Muscle of back (tissue), 11 donors: Measurements from ENCODE around the gene DPYSL5. TPM values are rescaled to one million over a fixed set of nuclear protein-coding genes. Genes with fewer than 3 reads are reported as not detected.

Experiments used
- DNase-seq, 3 donors: peaks; one replicate each; pipeline versions ENCODE4 v3.0.0 to v3.0.0-alpha.2; 2013
- polyA plus RNA-seq, 10 donors: library from polyadenylated mRNA; unstranded; fragments of 120-200 nt; gene quantifications; one replicate each; pipeline ENCODE4 v1.2.1, GENCODE V29; 2013; ENCODE audit not compliant: insufficient read length in 10 of 10

DPYSL5 gene
- polyA plus RNA-seq, 10 donors, result 11.1 to 32.7 (median 22.1) TPM

- no peak for DNase-seq
Measured at GRCh38 chr2:26924731-26925099, 76.8 kb downstream of the DPYSL5 start.

GRCh38 chr2:26925100-26925791 is 77.3 kb downstream of the DPYSL5 start:
- DNase-seq, result no peak

- DNase-seq, result no peak
Measured at GRCh38 chr2:26927221-26927620, 79.3 kb downstream of the DPYSL5 start.

GRCh38 chr2:26932974-26933373 is 85.0 kb downstream of the DPYSL5 start:
- DNase-seq, result no peak

DNA sequence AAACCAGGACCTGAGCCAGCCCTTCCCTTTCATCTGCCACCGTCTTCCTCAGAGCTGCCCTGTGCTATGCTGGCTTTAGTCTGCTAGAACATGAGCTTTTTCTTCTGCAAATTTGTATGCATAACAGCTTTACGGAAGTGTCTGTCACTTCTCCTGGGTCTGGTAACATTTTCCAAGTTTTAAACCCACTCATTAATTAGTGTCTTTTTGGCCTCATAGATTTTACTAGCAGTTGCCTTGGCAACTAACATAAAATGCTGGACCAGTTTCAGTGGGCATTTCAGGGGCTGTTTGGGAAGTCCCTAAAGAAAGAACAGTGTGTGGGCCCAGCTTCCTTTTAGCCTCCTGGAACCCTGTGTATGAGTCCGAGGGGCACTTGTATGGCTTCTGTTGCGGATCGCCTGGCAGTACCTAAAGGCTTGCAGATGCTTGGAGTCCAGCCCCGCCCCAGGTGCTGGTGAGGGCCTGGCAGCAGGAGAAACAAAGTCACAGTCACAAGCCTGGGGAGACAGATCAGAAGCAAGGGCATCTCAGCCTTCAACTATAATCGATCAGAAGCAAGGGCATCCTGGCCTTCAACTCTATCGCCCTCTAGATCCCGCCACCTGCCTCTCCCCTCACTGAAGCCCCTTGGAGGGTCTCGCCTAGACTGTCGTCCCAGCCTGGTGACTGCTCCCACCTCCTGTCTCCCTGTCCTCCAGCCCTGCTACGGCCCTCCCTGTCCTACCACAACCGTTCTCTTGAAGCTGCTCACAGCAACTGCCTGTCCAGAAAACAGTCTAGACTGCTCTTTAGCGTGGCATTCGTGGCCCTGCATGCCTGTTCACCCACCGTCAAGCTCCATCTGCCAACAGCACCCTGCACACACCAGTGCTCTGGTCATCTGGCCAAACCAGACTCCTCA is 85.8 kb downstream of the DPYSL5 start:
- no peak for DNase-seq

- no peak for DNase-seq
Measured at GRCh38 chr2:26934335-26934724, 86.4 kb downstream of the DPYSL5 start.

DNA sequence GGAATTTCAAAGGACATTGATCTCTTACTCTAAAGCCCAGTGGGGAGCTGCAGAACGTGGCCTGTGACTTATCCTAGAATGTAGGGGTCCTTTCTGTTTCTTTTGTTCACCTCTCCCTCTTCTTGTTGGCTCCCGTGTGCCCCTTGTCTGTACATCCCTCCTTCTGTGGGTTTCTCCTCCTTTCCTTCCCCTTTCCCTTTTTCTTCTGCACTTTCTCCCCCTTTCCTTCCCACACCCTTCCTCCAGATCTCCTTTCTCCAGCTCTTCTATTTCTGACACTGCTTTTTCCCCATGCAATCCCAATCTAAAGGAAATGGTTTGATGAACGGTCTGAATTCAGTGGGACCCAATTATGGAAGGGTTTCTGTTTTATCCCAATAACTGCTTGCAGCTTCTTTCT is 87.1 kb downstream of the DPYSL5 start:
- no peak for DNase-seq

DNA sequence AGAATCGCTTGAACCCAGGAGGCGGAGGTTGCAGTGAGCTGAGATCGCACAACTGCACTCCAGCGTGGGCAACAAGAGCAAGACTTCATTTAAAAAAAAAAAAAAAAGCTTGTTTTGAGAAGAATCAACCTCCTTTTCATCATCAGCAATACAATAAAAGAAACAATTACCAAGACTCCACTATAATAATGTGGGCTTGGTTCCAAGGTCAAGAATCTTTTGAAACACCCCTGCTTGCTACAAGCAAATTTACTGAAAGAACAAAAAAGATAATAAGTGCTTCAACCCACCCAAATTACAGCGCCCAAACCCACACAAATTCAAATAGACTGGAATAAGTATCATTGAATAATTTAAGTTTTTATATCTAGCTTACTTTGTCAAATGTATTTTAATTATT is 88.9 kb downstream of the DPYSL5 start:
- no peak for DNase-seq

DNA sequence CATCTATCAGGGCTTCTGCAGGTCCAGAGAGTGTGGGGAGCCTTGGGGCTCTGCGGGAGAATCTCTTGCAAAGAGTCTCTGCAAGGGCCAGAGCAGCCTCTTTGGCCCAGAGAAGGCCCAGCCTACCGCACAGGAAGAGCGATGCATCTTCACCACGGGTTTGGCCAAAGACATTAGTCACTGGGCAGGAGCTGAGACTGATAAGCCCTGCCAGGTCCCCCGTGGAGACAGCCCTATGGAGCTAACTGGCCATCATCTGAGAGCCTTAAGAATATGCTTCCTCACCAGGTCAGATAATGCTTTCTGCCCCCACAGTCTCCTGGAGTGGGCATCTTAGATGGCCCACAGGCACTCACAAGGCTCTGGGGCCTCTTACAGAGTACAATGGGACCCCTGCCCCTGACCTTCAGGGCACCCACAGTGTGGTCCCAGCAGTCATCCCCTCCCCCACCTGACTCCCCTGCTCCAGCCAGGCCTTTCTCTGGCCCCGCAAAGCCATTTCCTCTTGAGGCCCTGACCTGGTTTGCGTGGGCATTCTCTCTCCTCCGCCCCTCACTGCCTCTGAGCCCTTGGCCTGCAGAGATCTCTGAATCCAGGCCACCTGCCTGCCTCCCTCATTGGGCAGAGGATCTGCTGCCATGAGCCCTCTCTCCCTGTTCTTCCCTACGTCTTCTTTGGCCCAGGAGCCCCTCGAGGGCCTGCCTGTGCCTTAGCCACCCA is 90.6 kb downstream of the DPYSL5 start:
- DNase-seq, result no peak

GRCh38 chr2:26940001-26940400 is 92.1 kb downstream of the DPYSL5 start:
- DNase-seq, result no peak

DNA sequence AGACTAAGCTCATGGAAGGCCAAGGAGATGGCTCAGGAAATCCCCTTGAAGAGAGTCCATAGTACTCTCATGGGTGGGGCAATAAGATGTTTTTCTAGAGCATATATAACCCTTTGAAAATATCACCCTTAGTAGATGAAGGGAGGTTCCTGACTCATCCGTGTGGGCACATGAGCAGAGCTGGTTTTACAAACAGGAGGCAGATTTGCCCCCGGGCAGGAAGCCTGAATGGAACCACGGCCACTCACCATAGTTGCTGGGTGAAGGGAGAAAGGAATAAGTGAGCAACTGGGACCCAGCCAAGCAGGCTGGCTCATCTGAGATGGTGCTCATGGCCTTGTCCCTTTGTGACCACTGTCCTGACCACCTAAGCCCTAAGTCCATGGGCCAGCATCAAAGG is 93.6 kb downstream of the DPYSL5 start:
- DNase-seq, result no peak

DNA sequence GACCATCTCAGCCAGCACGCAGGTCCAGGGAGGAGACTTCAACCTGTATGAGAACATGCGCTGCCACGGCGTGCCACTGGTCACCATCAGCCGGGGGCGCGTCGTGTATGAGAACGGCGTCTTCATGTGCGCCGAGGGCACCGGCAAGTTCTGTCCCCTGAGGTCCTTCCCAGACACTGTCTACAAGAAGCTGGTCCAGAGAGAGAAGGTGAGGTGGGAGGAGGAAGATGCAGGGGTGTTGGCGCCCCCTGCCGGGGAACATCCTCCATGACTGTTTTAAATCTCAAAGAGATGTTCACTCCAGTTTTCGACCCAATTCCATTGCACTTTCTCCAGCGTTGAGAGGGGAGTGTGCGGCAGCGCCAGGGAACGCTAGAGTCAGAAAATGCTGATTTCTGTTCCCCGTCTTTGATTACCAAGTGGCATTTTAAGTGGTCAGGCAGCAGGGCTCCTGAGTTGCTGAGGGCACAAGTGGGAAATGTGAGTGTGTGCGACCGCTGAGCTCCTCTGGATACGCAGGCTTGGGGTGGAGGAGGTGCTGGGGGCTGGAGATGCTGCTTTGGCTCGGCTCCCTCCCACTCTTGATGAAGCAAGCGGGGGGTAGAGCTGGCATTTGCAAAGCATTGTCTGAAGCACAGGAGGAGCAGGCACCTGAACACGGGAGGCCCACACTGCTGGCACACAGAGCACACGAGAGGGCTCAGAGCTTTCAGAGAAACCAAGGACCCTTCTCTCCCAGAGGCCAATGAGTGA is 94.8 kb downstream of the DPYSL5 start:
- DNase-seq, result peak; percentile 24 to 67 (median 62)

GRCh38 chr2:26945991-26946750 is 98.2 kb downstream of the DPYSL5 start:
- no peak for DNase-seq

DNA sequence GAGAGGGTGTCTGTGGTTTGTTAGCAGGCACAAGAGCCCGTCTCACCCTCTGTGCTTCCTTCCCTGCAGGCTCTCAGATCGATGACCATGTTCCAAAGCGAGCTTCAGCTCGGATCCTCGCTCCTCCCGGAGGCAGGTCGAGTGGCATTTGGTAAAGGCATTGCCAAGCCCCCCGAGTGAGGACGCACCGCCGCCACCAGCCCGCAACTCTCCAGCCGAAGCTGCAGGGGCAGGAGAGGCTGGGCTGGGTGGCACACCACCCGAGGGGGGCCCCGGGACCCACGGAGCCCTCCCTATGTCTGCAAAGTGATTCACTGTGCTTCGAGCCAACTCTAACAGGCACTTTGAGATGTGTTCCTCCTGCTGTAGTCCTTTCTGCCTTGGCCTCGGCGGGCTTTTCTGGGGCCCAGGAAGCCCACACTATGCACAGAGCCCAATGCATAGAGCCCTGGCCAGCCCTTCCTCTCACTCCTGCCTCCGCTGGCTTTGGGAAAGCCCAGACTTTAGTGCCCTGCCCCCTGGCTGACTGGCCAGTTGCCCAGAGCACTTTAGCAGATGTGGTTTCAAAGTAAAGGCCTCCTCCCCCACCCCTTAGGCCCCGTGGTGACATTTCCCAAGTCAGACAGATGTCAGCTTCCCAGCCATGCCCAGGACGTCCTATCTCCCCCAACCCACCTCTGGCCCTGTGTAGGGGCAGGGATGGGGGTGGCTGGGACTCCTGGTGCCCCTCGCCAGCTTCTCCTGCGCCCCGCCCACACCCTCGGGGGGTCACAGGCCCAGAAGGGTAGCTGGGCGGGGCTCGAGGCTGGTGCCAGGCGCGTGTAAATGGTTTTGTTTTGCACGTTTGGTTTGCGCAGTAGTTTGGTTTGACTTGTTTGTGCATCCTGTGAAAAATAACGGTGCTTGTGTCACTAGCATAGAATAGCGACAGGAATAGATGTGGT is 99.2 kb downstream of the DPYSL5 start:
- DNase-seq, result peak; percentile 37 to 68 (median 51)

GRCh38 chr2:26948800-26949199 is 100.9 kb downstream of the DPYSL5 start:
- DNase-seq, result no peak

- DNase-seq, result no peak
Measured at GRCh38 chr2:26950246-26950645, 102.3 kb downstream of the DPYSL5 start.

DNA sequence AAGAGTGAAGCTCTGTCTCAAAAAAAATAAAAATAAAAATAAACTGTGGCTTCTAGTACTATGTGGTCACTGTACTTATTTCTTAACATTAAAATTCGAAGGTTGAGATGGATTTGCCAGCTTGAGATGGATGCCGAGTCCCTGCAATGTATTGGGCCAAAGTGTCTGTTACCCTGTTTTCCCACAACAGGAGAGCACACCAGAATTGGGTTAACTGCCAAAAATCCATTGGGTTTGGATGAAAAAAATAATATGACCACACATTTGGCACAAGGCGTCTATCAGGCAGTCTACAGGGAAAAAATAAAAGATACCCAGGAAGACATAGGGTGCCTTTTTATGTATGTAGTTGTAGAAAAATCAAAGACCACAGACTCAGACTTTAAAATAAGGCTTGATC is 103.3 kb downstream of the DPYSL5 start:
- DNase-seq, result no peak

DNA sequence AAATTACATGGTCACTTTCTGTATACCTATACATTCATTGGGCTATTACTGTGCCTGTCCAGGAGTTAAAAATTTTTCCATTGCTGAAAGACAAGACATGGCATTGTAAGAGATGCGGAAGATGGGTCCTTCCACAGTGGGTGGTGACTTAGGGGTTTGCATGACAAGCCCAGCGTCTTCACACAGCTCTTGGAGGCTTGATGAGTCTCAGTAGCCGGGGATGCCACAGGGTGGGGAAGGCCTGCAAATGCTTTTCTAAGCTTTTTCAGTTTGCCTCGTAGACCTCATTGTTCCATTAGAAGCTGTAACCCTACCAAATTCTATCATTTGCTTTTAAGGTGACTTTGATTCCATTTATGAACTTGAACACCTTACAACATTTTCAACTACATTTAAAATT is 104.4 kb downstream of the DPYSL5 start:
- DNase-seq, result no peak

DNA sequence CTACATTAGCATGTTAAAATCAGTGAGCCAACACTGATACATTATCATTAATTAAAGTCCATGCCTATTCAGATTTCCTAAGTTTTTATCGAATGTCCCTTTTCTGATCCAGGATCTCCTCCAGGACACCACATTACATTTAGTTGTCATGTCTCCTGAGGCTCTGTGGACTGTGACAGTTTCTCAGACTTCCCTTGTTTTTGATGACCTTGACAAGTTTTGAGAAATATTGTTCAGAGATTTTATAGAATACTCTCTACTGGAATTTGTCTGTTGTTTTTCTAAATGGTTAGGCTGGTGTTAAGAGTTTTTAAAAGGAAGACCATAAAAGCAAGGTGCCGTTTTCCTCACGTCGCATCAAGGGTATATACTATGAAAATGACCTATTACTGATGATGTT is 106.2 kb downstream of the DPYSL5 start:
- DNase-seq, result no peak

GRCh38 chr2:26957041-26957440 is 109.1 kb downstream of the DPYSL5 start:
- no peak for DNase-seq
